Thoracic aorta (tissue), 2 donors: ENCODE measurements around the gene MAF. TPM values are rescaled to one million over a fixed set of nuclear protein-coding genes. Genes with fewer than 3 reads are reported as not detected.

ENCODE experiments used
- ATAC-seq: fragments of 150-250 bp; one replicate; pipeline ENCODE4 v1.8.0; 2017; ENCODE audit warnings: low read depth; ENCODE audit not compliant: insufficient number of reproducible peaks, low FRiP score
- DNase-seq: peaks from one replicate; pipeline ENCODE4 v3.0.0-alpha.2; 2020; ENCODE audit warnings: low spot score
- H3K27ac ChIP-seq, 2 donors: fragments of 200-600 bp; sonication (generic); 1 replicate in 1 of 2; 2 replicates in 1 of 2; pipeline ENCODE4 v1.5.1; 2016; ENCODE audit warnings: mild to moderate bottlenecking in 2 of 2, moderate library complexity in 2 of 2
- H3K27me3 ChIP-seq: fragments of 200-600 bp; sonication (generic); replicated peaks from 2 replicates; pipeline ENCODE4 v1.6.0; 2016; ENCODE audit warnings: mild to moderate bottlenecking; ENCODE audit not compliant: insufficient read depth
- H3K36me3 ChIP-seq: fragments of 200-600 bp; sonication (generic); one replicate; pipeline ENCODE4 v1.5.1; 2016
- H3K4me1 ChIP-seq, 2 donors: fragments of 200-600 bp; sonication (generic); 1 replicate in 1 of 2; 2 replicates in 1 of 2; pipeline versions ENCODE4 v1.5.1 to v1.6.0; 2016; ENCODE audit warnings: low read depth in 2 of 2, mild to moderate bottlenecking in 1 of 2; ENCODE audit not compliant: control insufficient read depth in 1 of 2
- H3K4me3 ChIP-seq: fragments of 200-600 bp; sonication (generic); 2 replicates; pipeline ENCODE4 v1.5.1; 2016; ENCODE audit warnings: mild to moderate bottlenecking
- H3K9me3 ChIP-seq: fragments of 200-600 bp; sonication (generic); 2 replicates; pipeline ENCODE4 v1.5.1; 2016
- total RNA-seq, 2 donors: library from RNA; depleted of rRNA; stranded (reverse); fragments of >200 nt; gene quantifications; one replicate each; pipeline versions ENCODE4 v1.1.0 to v1.2.3, GENCODE V29; 2016
- TF ChIP-seq, protein P1 (sequence below): fragments of 200-600 bp; sonication (generic); IDR thresholded peaks from one replicate; pipeline ENCODE4 v1.5.1; 2019; ENCODE audit warnings: antibody characterized with exemption

MAF gene
- total RNA-seq, 2 donors from 2014 or later: 20.0 to 41.8 TPM

DNA sequence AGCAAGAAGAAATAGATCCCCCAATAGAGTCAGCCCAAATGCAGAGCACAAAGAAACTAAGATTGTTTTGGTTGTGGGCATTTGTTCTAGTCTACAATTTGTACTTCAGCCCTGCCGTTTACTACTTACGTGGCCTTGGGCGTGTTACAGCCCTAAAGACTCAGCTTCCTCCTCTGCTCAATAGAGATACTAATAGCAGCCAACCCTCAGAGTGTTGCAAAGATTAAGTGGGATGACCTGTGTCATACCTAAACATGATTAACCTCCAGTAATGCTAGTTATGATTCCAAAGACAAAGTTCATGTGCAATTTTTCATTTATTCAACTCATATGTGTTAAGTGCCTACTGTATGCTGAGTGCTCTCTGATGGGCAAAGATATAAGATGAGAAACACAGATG lies 43.1 kb downstream of the MAF start:
- DNase-seq (no peak), ATAC-seq (no peak)
- no peaks in the 10 kb centered on the region for H3K36me3 ChIP-seq
- TF ChIP-seq, protein P1, sequence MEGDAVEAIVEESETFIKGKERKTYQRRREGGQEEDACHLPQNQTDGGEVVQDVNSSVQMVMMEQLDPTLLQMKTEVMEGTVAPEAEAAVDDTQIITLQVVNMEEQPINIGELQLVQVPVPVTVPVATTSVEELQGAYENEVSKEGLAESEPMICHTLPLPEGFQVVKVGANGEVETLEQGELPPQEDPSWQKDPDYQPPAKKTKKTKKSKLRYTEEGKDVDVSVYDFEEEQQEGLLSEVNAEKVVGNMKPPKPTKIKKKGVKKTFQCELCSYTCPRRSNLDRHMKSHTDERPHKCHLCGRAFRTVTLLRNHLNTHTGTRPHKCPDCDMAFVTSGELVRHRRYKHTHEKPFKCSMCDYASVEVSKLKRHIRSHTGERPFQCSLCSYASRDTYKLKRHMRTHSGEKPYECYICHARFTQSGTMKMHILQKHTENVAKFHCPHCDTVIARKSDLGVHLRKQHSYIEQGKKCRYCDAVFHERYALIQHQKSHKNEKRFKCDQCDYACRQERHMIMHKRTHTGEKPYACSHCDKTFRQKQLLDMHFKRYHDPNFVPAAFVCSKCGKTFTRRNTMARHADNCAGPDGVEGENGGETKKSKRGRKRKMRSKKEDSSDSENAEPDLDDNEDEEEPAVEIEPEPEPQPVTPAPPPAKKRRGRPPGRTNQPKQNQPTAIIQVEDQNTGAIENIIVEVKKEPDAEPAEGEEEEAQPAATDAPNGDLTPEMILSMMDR: no peak
- H3K4me1 ChIP-seq: no peaks in the 10 kb centered on the region
- no peak overlapping the region for H3K27ac ChIP-seq
- no peaks in the 10 kb centered on the region for H3K27me3 ChIP-seq
- no peak overlapping the region for H3K4me3 ChIP-seq
- H3K9me3 ChIP-seq: no peaks in the 10 kb centered on the region

DNA sequence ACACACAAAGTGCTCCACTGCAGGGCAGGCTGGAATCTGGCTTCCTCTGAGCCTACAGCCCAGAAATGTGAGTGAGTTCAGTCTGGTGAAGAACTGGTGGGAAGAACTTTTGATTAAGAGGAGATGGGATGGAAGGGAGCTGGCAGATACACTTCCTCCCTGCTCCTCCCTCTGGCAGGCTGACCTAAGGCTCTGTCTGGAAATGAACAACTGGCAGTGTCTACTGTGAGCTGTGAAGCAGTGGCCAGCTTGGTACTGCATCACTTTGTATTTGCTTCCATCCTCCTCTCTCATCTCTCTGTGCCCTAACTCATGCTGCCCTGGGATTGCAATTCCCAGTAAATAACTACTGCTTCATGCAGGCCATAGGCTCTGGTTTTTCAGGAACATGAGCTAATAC lies 45.6 kb downstream of the MAF start:
- no peaks in the 10 kb centered on the region for H3K4me1 ChIP-seq
- no peaks in the 10 kb centered on the region for H3K27me3 ChIP-seq
- no peak for DNase-seq
- H3K9me3 ChIP-seq: no peaks in the 10 kb centered on the region
- no peak overlapping the region for H3K27ac ChIP-seq
- no peaks in the 10 kb centered on the region for H3K36me3 ChIP-seq
- TF ChIP-seq, protein P1: no peak
- no peak for ATAC-seq
- no peak overlapping the region for H3K4me3 ChIP-seq

DNA sequence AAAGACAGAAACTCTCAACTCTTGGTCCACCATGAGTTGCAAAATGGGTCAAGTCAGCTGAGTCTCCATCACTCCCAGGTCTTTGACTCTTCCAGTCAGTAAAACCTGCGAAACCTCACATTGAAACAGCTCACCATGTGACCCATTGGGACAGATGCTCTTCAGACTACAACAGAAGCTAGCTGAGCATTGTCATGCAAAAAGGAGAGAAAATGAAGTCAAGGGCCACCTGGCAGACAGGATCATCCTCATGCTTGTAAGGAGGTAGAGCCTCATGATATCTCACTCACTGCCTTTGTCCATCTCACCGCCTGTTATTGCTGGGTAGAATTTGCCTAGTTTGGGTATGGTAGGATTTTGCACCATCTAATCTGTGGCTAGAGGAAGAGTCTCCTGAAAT lies 50.2 kb downstream of the MAF start:
- no peak for DNase-seq
- no peaks in the 10 kb centered on the region for H3K27me3 ChIP-seq
- no peak overlapping the region for H3K4me3 ChIP-seq
- H3K36me3 ChIP-seq: no peaks in the 10 kb centered on the region
- no peak for ATAC-seq
- H3K9me3 ChIP-seq: no peaks in the 10 kb centered on the region
- TF ChIP-seq, protein P1: no peak
- no peak overlapping the region for H3K27ac ChIP-seq
- H3K4me1 ChIP-seq: no peaks in the 10 kb centered on the region

DNA sequence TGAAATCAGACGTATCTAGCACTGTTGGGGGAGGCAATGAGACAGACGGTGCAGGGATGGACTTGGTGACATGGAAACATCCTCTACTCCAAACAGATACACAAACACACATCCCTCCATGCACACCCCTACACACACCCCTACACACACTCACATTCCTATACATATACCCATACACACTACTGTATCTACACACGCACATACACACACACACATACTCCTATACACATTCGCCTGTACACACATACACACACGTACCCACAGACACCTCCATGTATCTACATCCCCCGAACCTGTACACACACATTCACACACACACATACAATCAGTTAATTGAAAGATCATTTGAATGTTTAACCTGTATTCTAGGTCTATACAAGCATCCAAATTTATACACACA lies 53.5 kb downstream of the MAF start:
- DNase-seq (no peak), ATAC-seq (no peak)
- Histone ChIP-seq H3K4me1 (peaks cover 0 to 2% of the 10 kb centered on the region in 2 donors), H3K27ac (no peak overlapping the region), H3K36me3 (no peaks in the 10 kb centered on the region), H3K4me3 (no peak overlapping the region), H3K9me3 (no peaks in the 10 kb centered on the region), H3K27me3 (no peaks in the 10 kb centered on the region)
- TF ChIP-seq, protein P1: no peak
